ENCODE data around the gene TPM4. TPM values are rescaled to one million over a fixed set of nuclear protein-coding genes. Genes with fewer than 3 reads are reported as not detected.

TPM4 gene
- total and polyA plus RNA-seq, 7 donors, result 24.3 to 57.3 (median 40.8) TPM

- peak overlapping the region; percentile 79 for H3K27ac ChIP-seq
Measured at GRCh38 chr19:16074488-16075365, 1.6 kb upstream of the TPM4 start.

DNA sequence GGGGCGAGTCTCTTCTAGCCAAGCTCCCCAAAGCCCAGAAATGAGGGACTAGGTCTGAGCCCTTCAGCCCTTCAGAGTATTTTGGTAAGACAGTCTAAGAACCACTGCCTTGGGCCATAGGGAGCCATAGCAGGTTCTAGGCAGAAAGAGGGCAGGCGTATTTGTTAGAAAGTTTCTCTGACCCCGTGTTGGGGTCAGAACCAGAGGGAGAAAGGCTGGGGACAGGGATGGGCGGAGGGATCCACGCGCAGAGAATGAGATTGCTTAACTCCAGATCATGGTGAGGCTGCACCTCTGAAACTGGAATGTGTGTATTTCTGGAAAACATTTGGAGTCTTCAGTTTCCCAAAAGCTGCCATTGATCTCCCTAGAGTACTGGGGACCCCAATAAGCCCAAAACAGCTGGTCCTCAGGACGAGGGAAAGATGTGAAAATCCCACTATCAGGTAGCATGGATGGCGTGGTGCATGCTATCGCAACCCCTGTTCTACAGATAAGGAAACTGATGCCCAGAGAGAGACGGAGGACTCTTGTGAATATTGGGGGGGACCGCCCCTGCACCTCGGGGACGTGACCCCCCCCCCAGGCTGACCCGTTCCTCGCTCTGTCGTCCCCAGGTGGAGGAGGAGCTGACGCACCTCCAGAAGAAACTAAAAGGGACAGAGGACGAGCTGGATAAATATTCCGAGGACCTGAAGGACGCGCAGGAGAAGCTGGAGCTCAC is 703 bp upstream of the TPM4 start:
- no peak for TF ChIP-seq CTCF (IDR thresholded peaks at IDR 0.05)
- no peaks in the 10 kb centered on the region for H3K4me1 ChIP-seq
- H3K4me3 ChIP-seq, result peak overlapping the region; percentile 67
- intact Hi-C loops (cut with DNase I), result no loop called here
- peaks cover 0 to 45% (median 9%) of the 10 kb centered on the region in 3 donors for H3K27me3 ChIP-seq (ENCODE audit: insufficient read depth in 3 of 3, low read length in 2 of 3)
- ATAC-seq, result no peak
- H3K9me3 ChIP-seq, result no peaks in the 10 kb centered on the region
- peak overlapping the region; percentile 79 for H3K27ac ChIP-seq
- WGBS, 3 donors, result 27 to 34% (median 30%) methylated on average over 18 to 21 of the region's 21 CpGs
- no peaks in the 10 kb centered on the region for H3K36me3 ChIP-seq (ENCODE audit: insufficient read depth in 1 of 2, low read depth in 1 of 2)
- DNase-seq, result no peak

More at GRCh38 chr19:16074488-16075365, 1.6 kb upstream of the TPM4 start:
- Histone ChIP-seq H3K4me1 (no peaks in the 10 kb centered on the region), H3K27me3 (ENCODE audit: insufficient read depth in 3 of 3, low read length in 2 of 3) (peaks cover 0 to 40% (median 9%) of the 10 kb centered on the region in 3 donors), H3K4me3 (no peak overlapping the region), H3K9me3 (no peaks in the 10 kb centered on the region), H3K36me3 (ENCODE audit: insufficient read depth in 1 of 2, low read depth in 1 of 2) (no peaks in the 10 kb centered on the region)
- ATAC-seq (no peak), DNase-seq (no peak)
- WGBS, 3 donors, result 84 to 93% (median 91%) methylated on average over 10 of the region's 10 CpGs
- no peak for TF ChIP-seq CTCF (IDR thresholded peaks at IDR 0.05)
- intact Hi-C loops (cut with DNase I), result no loop called here

- intact Hi-C loops (cut with DNase I), result no loop called here
- H3K4me1 ChIP-seq, result no peaks in the 10 kb centered on the region
- peak overlapping the region; percentile 67 for H3K4me3 ChIP-seq
- peaks cover 0 to 6% of the 10 kb centered on the region in 2 donors for H3K36me3 ChIP-seq (ENCODE audit: insufficient read depth in 1 of 2, low read depth in 1 of 2)
- no peaks in the 10 kb centered on the region for H3K9me3 ChIP-seq
- ATAC-seq (no peak), DNase-seq (peak; percentile 47 to 67)
- 1 to 3% (median 1%) methylated on average over 37 to 56 of the region's 56 CpGs for WGBS, 3 donors
- peak overlapping the region; percentile 79 for H3K27ac ChIP-seq
- peaks cover 0 to 49% (median 9%) of the 10 kb centered on the region in 3 donors for H3K27me3 ChIP-seq (ENCODE audit: insufficient read depth in 3 of 3, low read length in 2 of 3)
- TF ChIP-seq CTCF (IDR thresholded peaks at IDR 0.05), result no peak
Measured at GRCh38 chr19:16076958-16077611, 790 bp downstream of the TPM4 start.

- intact Hi-C loops (cut with DNase I), result no loop called here
Measured at GRCh38 chr19:16077984-16078758, 1.9 kb downstream of the TPM4 start.

More at GRCh38 chr19:16077984-16078758, 1.9 kb downstream of the TPM4 start:
- H3K4me1 ChIP-seq, result no peaks in the 10 kb centered on the region
- WGBS, 3 donors, result 32 to 43% (median 39%) methylated on average over 16 of the region's 16 CpGs
- peaks cover 0 to 14% of the 10 kb centered on the region in 2 donors for H3K36me3 ChIP-seq (ENCODE audit: insufficient read depth in 1 of 2, low read depth in 1 of 2)
- peak overlapping the region; percentile 79 for H3K27ac ChIP-seq
- DNase-seq, result no peak
- H3K9me3 ChIP-seq, result no peaks in the 10 kb centered on the region
- H3K27me3 ChIP-seq (ENCODE audit: insufficient read depth in 3 of 3, low read length in 2 of 3), result peaks cover 0 to 49% (median 8%) of the 10 kb centered on the region in 3 donors
- no peak for ATAC-seq
- no peak for TF ChIP-seq CTCF (IDR thresholded peaks at IDR 0.05)
- H3K4me3 ChIP-seq, result peak overlapping the region; percentile 67
